ENCODE results near the gene HCST. TPM values are rescaled to one million over a fixed set of nuclear protein-coding genes. Genes with fewer than 3 reads are reported as not detected.

Gene HCST
- total and polyA plus RNA-seq, 2 of the 4 experiments (the other 2 are of a cell fraction): 1.5 TPM; not detected in 1

DNA sequence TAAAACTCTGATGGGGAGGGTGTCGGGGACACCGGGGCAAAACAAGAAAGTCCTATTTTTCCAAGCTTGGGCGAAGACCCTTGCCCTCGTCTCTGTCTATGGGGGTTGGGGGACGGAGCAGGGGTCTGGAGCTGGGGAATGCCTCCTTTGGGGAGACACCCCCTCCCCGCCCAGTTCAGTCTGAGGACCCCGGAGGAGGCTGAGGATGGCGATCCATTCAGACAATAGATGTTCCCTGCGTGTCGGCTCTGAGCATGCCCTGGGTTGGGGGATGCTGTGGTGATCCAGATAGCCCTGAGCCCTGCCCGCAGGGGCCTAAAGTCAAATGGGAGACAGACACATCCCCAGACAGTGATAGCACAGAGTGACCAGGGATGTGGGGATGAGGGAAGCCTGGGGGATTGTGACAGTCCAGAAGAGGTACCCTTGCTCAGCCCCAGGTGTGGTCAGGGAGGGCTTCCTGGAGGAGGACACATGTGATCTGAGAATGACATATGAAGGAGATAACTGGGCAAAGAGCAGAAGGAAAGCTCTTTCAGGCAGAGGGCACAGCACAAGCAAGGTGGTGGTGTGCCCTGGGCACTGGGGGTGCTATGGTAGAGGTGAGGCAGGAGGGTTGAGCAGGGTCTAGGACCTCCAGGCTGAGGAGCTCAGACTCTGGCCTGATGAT, 42.9 kb downstream of the HCST start:
- Histone ChIP-seq H3K4me2 (ENCODE audit: low read depth, low read length) (no peak overlapping the region), H4K20me1 (ENCODE audit: insufficient read depth, low read length) (peaks cover 7% of the 10 kb centered on the region), H3K79me1 (ENCODE audit: low read depth in 1 of 2, low read length in 2 of 2) (no peaks in the 10 kb centered on the region), H4K8ac (ENCODE audit: low read depth in 2 of 2, low read length in 2 of 2) (no peak overlapping the region), H2BK120ac (ENCODE audit: low read depth, low read length) (no peak overlapping the region), H3K36me3 (ENCODE audit: control insufficient read depth, insufficient read depth, low read length) (peaks cover 5% of the 10 kb centered on the region; the same call in 1 of the 2 replicates), H3K9me1 (ENCODE audit: insufficient read depth, low read length) (peaks cover 7% of the 10 kb centered on the region; the same call in 1 of the 2 replicates), H4K5ac (ENCODE audit: low read depth, low read length) (no peak overlapping the region), H3K27me3 (ENCODE audit: control insufficient read depth, insufficient read depth, low read length) (peaks cover 2% of the 10 kb centered on the region; the same call in 1 of the 2 replicates), H3K9me3 (ENCODE audit: control insufficient read depth, insufficient read depth, low read length) (no peaks in the 10 kb centered on the region), H3K4ac (ENCODE audit: low read depth, low read length) (no peak overlapping the region), H3K4me1 (ENCODE audit: control insufficient read depth, insufficient read depth, low read length) (no peaks in the 10 kb centered on the region), H2AK9ac (replicated peaks; ENCODE audit: low read depth, low read length, poor library complexity) (no peak overlapping the region), H3K18ac (ENCODE audit: low read depth, low read length) (no peak overlapping the region), H2AK5ac (ENCODE audit: low read depth, low read length) (no peak overlapping the region), H4K91ac (ENCODE audit: insufficient read depth, low read depth, low read length) (no peak overlapping the region), H2BK20ac (ENCODE audit: low read depth, low read length) (no peak overlapping the region), H2BK5ac (ENCODE audit: low read depth, low read length, poor library complexity, severe bottlenecking) (no peak overlapping the region), H3K23ac (ENCODE audit: low read depth, low read length) (no peak overlapping the region), H3K56ac (ENCODE audit: extremely low read depth, insufficient read depth, low read length) (no peak overlapping the region), H3K4me3 (ENCODE audit: insufficient read depth, low read depth, low read length) (no peak overlapping the region), H2BK15ac (ENCODE audit: low read depth, low read length) (no peak overlapping the region), H3K9ac (ENCODE audit: low read depth, low read length) (no peak overlapping the region), H3K27ac (ENCODE audit: insufficient read depth, low read length) (no peak overlapping the region), H3K14ac (replicated peaks; ENCODE audit: low read depth, low read length) (no peak overlapping the region), H2AFZ (replicated peaks; ENCODE audit: low read length, poor library complexity) (no peak overlapping the region)
- no TSS peak for BruUV-seq (replicated peaks)
- 88% methylated on average over 3 of the region's 11 CpGs; no CpG with 5 or more reads in 1 of the 2 experiments for WGBS, 2 experiments (ENCODE audit: extremely low coverage in 2 of 2, insufficient read length in 1 of 2)
- intact Hi-C loops (cut with micrococcal nuclease): no loop called here
- POLR2A ChIA-PET (ENCODE audit: unreplicated experiment): no interaction called here
- TF ChIP-seq, protein P1, sequence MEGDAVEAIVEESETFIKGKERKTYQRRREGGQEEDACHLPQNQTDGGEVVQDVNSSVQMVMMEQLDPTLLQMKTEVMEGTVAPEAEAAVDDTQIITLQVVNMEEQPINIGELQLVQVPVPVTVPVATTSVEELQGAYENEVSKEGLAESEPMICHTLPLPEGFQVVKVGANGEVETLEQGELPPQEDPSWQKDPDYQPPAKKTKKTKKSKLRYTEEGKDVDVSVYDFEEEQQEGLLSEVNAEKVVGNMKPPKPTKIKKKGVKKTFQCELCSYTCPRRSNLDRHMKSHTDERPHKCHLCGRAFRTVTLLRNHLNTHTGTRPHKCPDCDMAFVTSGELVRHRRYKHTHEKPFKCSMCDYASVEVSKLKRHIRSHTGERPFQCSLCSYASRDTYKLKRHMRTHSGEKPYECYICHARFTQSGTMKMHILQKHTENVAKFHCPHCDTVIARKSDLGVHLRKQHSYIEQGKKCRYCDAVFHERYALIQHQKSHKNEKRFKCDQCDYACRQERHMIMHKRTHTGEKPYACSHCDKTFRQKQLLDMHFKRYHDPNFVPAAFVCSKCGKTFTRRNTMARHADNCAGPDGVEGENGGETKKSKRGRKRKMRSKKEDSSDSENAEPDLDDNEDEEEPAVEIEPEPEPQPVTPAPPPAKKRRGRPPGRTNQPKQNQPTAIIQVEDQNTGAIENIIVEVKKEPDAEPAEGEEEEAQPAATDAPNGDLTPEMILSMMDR (conservative IDR thresholded peaks at IDR 0.05; ENCODE audit: low read depth, low read length): no peak
- TF ChIP-seq FOS (IDR thresholded peaks at IDR 0.05; ENCODE audit: low read depth, low read length) (no peak), MXI1 (IDR thresholded peaks at IDR 0.05; ENCODE audit: borderline replicate concordance, low read depth, low read length) (no peak), BHLHE40 (IDR thresholded peaks at IDR 0.05; ENCODE audit: low read depth, low read length) (no peak), NFE2L2 (IDR thresholded peaks at IDR 0.05; ENCODE audit: low read depth, low read length) (no peak), SMC3 (IDR thresholded peaks at IDR 0.05; ENCODE audit: low read depth, low read length) (no peak)
- in situ Hi-C loops (cut with MboI; ENCODE audit: low sequenced_read_pairs): no loop called here
- dilution Hi-C loops (cut with HindIII; ENCODE audit: low sequenced_read_pairs, unreplicated experiment): no loop called here
- no peak for DNase-seq
- CTCF ChIA-PET: no interaction called here
- no peak for ATAC-seq (ENCODE audit: low read depth)

All from IMR-90 (cell line).